PC-3 (cell line): ENCODE results near the gene C1QTNF6.

Experiments used
- CTCF ChIP-seq: fragments of 300-600 bp; sonication (generic); conservative IDR thresholded peaks from 2 replicates; pipeline ENCODE4 v1.5.1; 2017; ENCODE audit warnings: antibody characterized with exemption, low read depth, mild to moderate bottlenecking, low read length
- EZH2 ChIP-seq: fragments of 300-600 bp; sonication (generic); IDR thresholded peaks from one replicate; pipeline ENCODE4 v1.6.1; 2017; ENCODE audit warnings: antibody characterized with exemption, mild to moderate bottlenecking, low read length; ENCODE audit not compliant: unreplicated experiment
- EZH2phosphoT487 ChIP-seq: fragments of 300-600 bp; sonication (generic); IDR thresholded peaks from 2 replicates; pipeline ENCODE4 v1.6.1; 2018; ENCODE audit warnings: mild to moderate bottlenecking, antibody characterized with exemption, low read length, borderline replicate concordance

GRCh38 chr22:37222440-37222971, 34.5 kb upstream of the C1QTNF6 start:
- no peak for TF ChIP-seq CTCF
- no peak for TF ChIP-seq EZH2phosphoT487
- TF ChIP-seq EZH2 = no peak
